Neural cell (in vitro differentiated cells): ENCODE data around the gene PLEKHF1. TPM values are rescaled to one million over a fixed set of nuclear protein-coding genes. Genes with fewer than 3 reads are reported as not detected.

Experiments
- H2AFZ ChIP-seq: fragments of 200-600, 300-800 bp; sonication (generic), shearing (Covaris generic); 2 replicates; pipeline ENCODE4 v1.6.0; 2014; ENCODE audit warnings: low read depth, mild to moderate bottlenecking, antibody characterized with exemption, low read length, moderate library complexity
- H3F3A ChIP-seq: fragments of 200-600 bp; shearing (Covaris generic); 2 replicates; pipeline ENCODE4 v1.6.1; 2016; ENCODE audit warnings: mild to moderate bottlenecking, moderate library complexity, mixed read lengths, antibody characterized with exemption, low read length; ENCODE audit not compliant: insufficient read depth, poor library complexity, severe bottlenecking
- H3K27ac ChIP-seq: fragments of 200-600, 300-800 bp; sonication (generic), shearing (Covaris generic); 2 replicates; pipeline ENCODE4 v1.5.1; 2014; ENCODE audit warnings: mild to moderate bottlenecking, low read length, moderate library complexity
- H3K27me3 ChIP-seq: fragments of 300-800, 200-600 bp; sonication (generic), shearing (Covaris generic); 2 replicates; pipeline ENCODE4 v1.6.0; 2014; ENCODE audit warnings: mild to moderate bottlenecking, low read depth, low read length, moderate library complexity; ENCODE audit not compliant: insufficient read depth
- H3K36me3 ChIP-seq: fragments of 300-800, 200-600 bp; sonication (generic), shearing (Covaris generic); 2 replicates; pipeline ENCODE4 v1.5.1; 2014; ENCODE audit warnings: mild to moderate bottlenecking, antibody characterized with exemption, low read length, moderate library complexity; ENCODE audit not compliant: insufficient read depth
- H3K4me2 ChIP-seq: fragments of 300-800, 200-600 bp; sonication (generic), shearing (Covaris generic); 2 replicates; pipeline ENCODE4 v1.6.0; 2014; ENCODE audit warnings: mild to moderate bottlenecking, low read length
- H3K4me3 ChIP-seq: fragments of 300-800, 200-600 bp; sonication (generic), shearing (Covaris generic); 2 replicates; pipeline ENCODE4 v1.5.1; 2014; ENCODE audit warnings: mild to moderate bottlenecking, low read length, moderate library complexity
- H3K79me2 ChIP-seq: fragments of 200-600 bp; shearing (Covaris generic); replicated peaks from 2 replicates; pipeline ENCODE4 v1.6.0; 2014; ENCODE audit warnings: mild to moderate bottlenecking, low read length, moderate library complexity; ENCODE audit not compliant: insufficient read depth
- H3K9ac ChIP-seq: fragments of 300-800, 200-600 bp; sonication (generic), shearing (Covaris generic); 2 replicates; pipeline ENCODE4 v1.6.1; 2016; ENCODE audit warnings: mild to moderate bottlenecking, low read length, mixed read lengths
- H3K9me2 ChIP-seq: fragments of 200-600 bp; shearing (Covaris generic); 2 replicates; pipeline ENCODE4 v1.6.1; 2016; ENCODE audit warnings: mild to moderate bottlenecking, low read length, mixed read lengths; ENCODE audit not compliant: insufficient read depth
- H3K9me3 ChIP-seq: fragments of 200-600, 300-800 bp; sonication (generic), shearing (Covaris generic); 2 replicates; pipeline ENCODE4 v1.6.1; 2016; ENCODE audit warnings: mild to moderate bottlenecking, mixed run types, low read length, moderate library complexity, mixed read lengths
- H4K20me1 ChIP-seq: fragments of 200-600 bp; shearing (Covaris generic); 2 replicates; pipeline ENCODE4 v1.6.1; 2016; ENCODE audit warnings: mild to moderate bottlenecking, mixed run types; ENCODE audit not compliant: insufficient read depth
- CTCF ChIP-seq: fragments of 450-650 bp; IDR thresholded peaks from 2 replicates; pipeline ENCODE4 v1.5.1; 2014; ENCODE audit warnings: antibody characterized with exemption, mild to moderate bottlenecking, moderate library complexity; ENCODE audit not compliant: poor library complexity, severe bottlenecking
- EP300 ChIP-seq: fragments of 450-650 bp; conservative IDR thresholded peaks from 2 replicates; pipeline ENCODE4 v1.6.1; 2014; ENCODE audit warnings: antibody characterized with exemption, mild to moderate bottlenecking, moderate library complexity; ENCODE audit not compliant: poor library complexity, severe bottlenecking
- EZH2 ChIP-seq: fragments of 200-600, 300-800 bp; shearing (Covaris generic), sonication (generic); IDR thresholded peaks from 2 replicates; pipeline ENCODE4 v1.6.1; 2014; ENCODE audit warnings: antibody characterized with exemption, low read length, borderline replicate concordance, mild to moderate bottlenecking; ENCODE audit not compliant: insufficient read depth, poor library complexity, severe bottlenecking
- MXI1 ChIP-seq: fragments of 450-650 bp; conservative IDR thresholded peaks from 2 replicates; pipeline ENCODE4 v1.6.1; 2014; ENCODE audit warnings: antibody characterized with exemption, mild to moderate bottlenecking; ENCODE audit not compliant: poor library complexity, severe bottlenecking
- POLR2AphosphoS5 ChIP-seq: IDR thresholded peaks from 2 replicates; pipeline ENCODE4 v1.6.1; 2012
- RAD21 ChIP-seq: fragments of 450-650 bp; conservative IDR thresholded peaks from 2 replicates; pipeline ENCODE4 v1.6.1; 2014; ENCODE audit warnings: antibody characterized with exemption, mild to moderate bottlenecking, moderate library complexity
- REST ChIP-seq: IDR thresholded peaks from 2 replicates; pipeline ENCODE4 v1.6.1; 2012; ENCODE audit warnings: borderline replicate concordance
- SMC3 ChIP-seq: fragments of 450-650 bp; conservative IDR thresholded peaks from 2 replicates; pipeline ENCODE4 v1.6.1; 2014; ENCODE audit warnings: antibody characterized with exemption, mild to moderate bottlenecking, moderate library complexity; ENCODE audit not compliant: poor library complexity
- TAF1 ChIP-seq: IDR thresholded peaks from 2 replicates; pipeline ENCODE4 v1.6.1; 2012; ENCODE audit warnings: low read depth
- polyA plus RNA-seq: library from polyadenylated mRNA; depleted of rRNA; stranded (reverse); fragments of >200 nt; gene quantifications from 2 replicates; pipeline ENCODE4 v1.2.3, GENCODE V29; 2014

PLEKHF1 gene
- polyA plus RNA-seq, 1 donor from 2014 or later, result not detected

DNA sequence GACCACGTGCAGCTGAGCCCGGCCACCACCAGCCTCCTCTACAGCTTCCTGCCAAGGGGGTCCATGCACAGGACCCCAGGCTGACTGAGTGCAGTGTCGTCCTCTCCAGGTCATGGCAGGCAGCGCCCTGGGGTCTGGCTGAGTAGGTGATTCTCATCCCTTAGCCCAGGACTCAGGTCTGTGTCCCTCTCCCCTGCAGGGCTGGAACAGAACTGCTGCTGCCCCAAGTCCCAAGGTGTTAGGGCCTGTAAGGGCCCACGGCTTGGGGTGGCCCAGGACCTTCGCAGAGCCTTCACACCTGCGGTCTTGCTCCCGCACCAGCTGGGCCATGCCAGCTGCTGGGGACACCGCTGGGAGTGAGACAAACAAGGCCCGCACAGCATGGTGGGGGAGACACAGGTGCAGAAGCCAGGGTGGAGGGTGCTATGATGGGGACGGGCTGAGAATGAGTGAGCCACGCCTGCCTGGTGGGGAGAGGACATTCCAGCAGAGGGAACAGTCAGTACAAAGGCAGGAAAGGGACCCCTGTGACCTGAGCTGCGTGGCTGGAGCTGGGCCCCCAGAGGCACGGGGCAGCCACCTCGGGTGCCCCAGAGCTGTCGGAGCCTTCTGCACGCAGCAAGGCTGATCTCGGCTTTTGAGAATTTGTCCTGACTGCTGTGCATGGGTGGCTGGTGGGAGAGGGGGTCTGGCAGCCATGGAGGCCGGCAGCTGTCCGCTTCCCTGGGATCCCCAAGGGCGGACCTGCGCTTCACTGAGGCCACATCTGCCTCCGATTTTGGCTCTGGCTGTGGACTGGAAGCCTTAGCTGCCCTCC lies 11.9 kb downstream of the PLEKHF1 start:
- H3K9ac ChIP-seq, result no peak overlapping the region
- no peaks in the 10 kb centered on the region for H3K9me2 ChIP-seq
- no peaks in the 10 kb centered on the region for H3K27me3 ChIP-seq
- no peak overlapping the region for H3K27ac ChIP-seq
- H4K20me1 ChIP-seq, result no peaks in the 10 kb centered on the region
- H2AFZ ChIP-seq, result no peak overlapping the region
- H3F3A ChIP-seq, result no peaks in the 10 kb centered on the region
- H3K36me3 ChIP-seq, result no peaks in the 10 kb centered on the region
- TF ChIP-seq POLR2AphosphoS5 (no peak), MXI1 (no peak), RAD21 (no peak), TAF1 (no peak), CTCF (no peak)
- H3K4me3 ChIP-seq, result no peak overlapping the region
- H3K79me2 ChIP-seq, result no peaks in the 10 kb centered on the region
- H3K9me3 ChIP-seq, result no peaks in the 10 kb centered on the region
- H3K4me2 ChIP-seq, result no peak overlapping the region

GRCh38 chr19:29678484-29679106 lies 13.3 kb downstream of the PLEKHF1 start:
- Histone ChIP-seq H3K9ac (no peak overlapping the region), H2AFZ (no peak overlapping the region), H3K27ac (no peak overlapping the region)

More at GRCh38 chr19:29678484-29679106, 13.3 kb downstream of the PLEKHF1 start:
- H3K4me2 ChIP-seq, result no peak overlapping the region
- no peak for TF ChIP-seq SMC3
- no peak for TF ChIP-seq POLR2AphosphoS5
- no peak for TF ChIP-seq RAD21
- TF ChIP-seq TAF1, result no peak
- no peak for TF ChIP-seq MXI1
- no peak for TF ChIP-seq EZH2
- TF ChIP-seq REST, result no peak
- TF ChIP-seq EP300, result no peak
- no peak for TF ChIP-seq CTCF
- no peak overlapping the region for H3K4me3 ChIP-seq
- no peaks in the 10 kb centered on the region for H4K20me1 ChIP-seq
- H3K36me3 ChIP-seq, result no peaks in the 10 kb centered on the region
- no peaks in the 10 kb centered on the region for H3K27me3 ChIP-seq
- no peaks in the 10 kb centered on the region for H3F3A ChIP-seq
- H3K9me2 ChIP-seq, result no peaks in the 10 kb centered on the region
- no peaks in the 10 kb centered on the region for H3K79me2 ChIP-seq
- no peaks in the 10 kb centered on the region for H3K9me3 ChIP-seq
